Small intestine (tissue), 7 donors: Measurements from ENCODE around the gene RB1. TPM values are rescaled to one million over a fixed set of nuclear protein-coding genes. Genes with fewer than 3 reads are reported as not detected.
"Not testable (repeated sequence)": the region's sequence is repeated elsewhere in the genome, so short reads cannot be mapped to it uniquely, and the experiment has no call there.

Experiments
- DNase-seq, 2 donors: peaks; one replicate each; pipeline versions ENCODE4 v3.0.0 to v3.0.0-alpha.2; 2013
- FAIRE-seq: peaks from 2 replicates; lab custom pipeline; 2012; peaks lifted over from hg19 to GRCh38; lab: Jason Lieb, UNC
- H3K27ac ChIP-seq, 3 donors: one replicate each; pipeline ENCODE4 v1.5.1; 2013; ENCODE audit warnings: low read length in 2 of 3, mild to moderate bottlenecking in 2 of 3, control low read depth in 1 of 3, inconsistent platforms in 1 of 3, low read depth in 1 of 3, moderate library complexity in 1 of 3
- H3K27me3 ChIP-seq, 3 donors: one replicate each; pipeline ENCODE4 v1.6.1; 2013; ENCODE audit warnings: low read length in 3 of 3, inconsistent platforms in 1 of 3; ENCODE audit not compliant: control insufficient read depth in 3 of 3, insufficient read depth in 3 of 3
- H3K36me3 ChIP-seq, 3 donors: one replicate each; pipeline ENCODE4 v1.6.1; 2013; ENCODE audit warnings: low read length in 3 of 3, inconsistent platforms in 1 of 3, low read depth in 1 of 3, mild to moderate bottlenecking in 1 of 3, moderate library complexity in 1 of 3; ENCODE audit not compliant: control insufficient read depth in 3 of 3, insufficient read depth in 2 of 3
- H3K4me1 ChIP-seq, 3 donors: one replicate each; pipeline ENCODE4 v1.6.1; 2013; ENCODE audit warnings: low read length in 2 of 3, inconsistent platforms in 1 of 3, low read depth in 1 of 3, mild to moderate bottlenecking in 1 of 3, moderate library complexity in 1 of 3; ENCODE audit not compliant: control insufficient read depth in 3 of 3, insufficient read depth in 2 of 3
- H3K4me3 ChIP-seq, 3 donors: one replicate each; pipeline ENCODE4 v1.5.1; 2013; ENCODE audit warnings: low read length in 3 of 3, control low read depth in 1 of 3, inconsistent platforms in 1 of 3, low read depth in 1 of 3, mild to moderate bottlenecking in 1 of 3, moderate library complexity in 1 of 3
- H3K9me3 ChIP-seq, 2 donors: one replicate each; pipeline ENCODE4 v1.6.1; 2013; ENCODE audit warnings: low read depth in 1 of 2, low read length in 1 of 2; ENCODE audit not compliant: control insufficient read depth in 2 of 2, insufficient read depth in 1 of 2
- WGBS, 3 donors: extraction: QIAGEN DNeasy Blood & Tissue Kit; methylation state at CpG; one replicate each; pipeline ENCODE4 v1.1.7; 2013; 5-methylcytosine and 5-hydroxymethylcytosine counted together
- polyA plus RNA-seq, 4 donors: library from polyadenylated mRNA; stranded (reverse) in 3 of 4; unstranded in 1 of 4; fragments of 200-250 nt in 3 of 4; fragments of 120-200 nt in 1 of 4; gene quantifications; one replicate each; pipeline versions ENCODE4 v1.2.1 to v1.2.3, GENCODE V29; 2013
- donor health status: healthy with polysubstance abuse.
- donor health status: control.
- donor health status: control.
- donor health status: Bipolar disorder and iron deficiency.
- donor health status: healthy.

Gene RB1
- polyA plus RNA-seq, 4 donors = 11.9 to 33.6 (median 20.2) TPM

DNA sequence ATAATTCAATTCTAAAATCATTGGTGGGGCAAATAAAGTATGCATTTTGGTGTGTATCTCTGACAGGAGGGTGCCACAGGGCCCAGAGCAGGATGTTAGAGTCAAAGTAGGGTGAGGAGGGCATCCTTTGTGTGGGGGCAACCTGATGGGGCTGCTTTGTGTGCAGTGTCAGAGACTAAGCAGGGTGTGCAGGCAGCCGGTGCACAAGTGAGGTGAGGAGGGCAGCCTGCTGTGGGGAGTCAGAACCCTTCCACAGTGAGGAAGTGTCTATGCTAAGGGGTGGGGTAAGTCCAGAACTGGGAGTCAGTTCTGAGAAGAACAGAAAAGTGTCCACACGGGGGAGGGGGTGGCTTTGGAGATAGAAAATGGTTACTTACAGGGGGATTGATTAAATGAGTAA lies 40.7 kb downstream of the RB1 start:
- peaks cover 0 to 3% (median 0%) of the 10 kb centered on the region in 3 donors for H3K36me3 ChIP-seq

DNA sequence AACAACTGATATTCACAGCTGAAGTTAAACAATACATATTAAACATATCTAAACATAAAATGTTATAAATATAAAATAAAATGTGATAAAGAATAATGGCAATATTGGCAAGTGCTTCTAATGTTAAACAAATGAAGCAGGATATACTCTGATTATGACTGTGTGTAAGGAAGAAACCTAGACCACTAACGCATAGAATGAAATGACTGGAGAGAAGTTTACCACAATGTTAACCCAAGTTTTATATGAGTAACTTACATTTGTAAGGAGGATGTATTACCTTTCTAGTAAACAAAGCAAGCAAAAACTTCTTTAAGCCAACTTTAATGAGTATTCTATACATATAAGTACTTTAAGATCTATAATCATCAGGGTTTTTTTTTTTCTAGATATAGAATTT lies 43.0 kb downstream of the RB1 start:
- peaks cover 0 to 3% (median 0%) of the 10 kb centered on the region in 3 donors for H3K36me3 ChIP-seq
- no peak overlapping the region for H3K4me3 ChIP-seq
- FAIRE-seq (no peak), DNase-seq (no peak)
- H3K9me3 ChIP-seq = no peaks in the 10 kb centered on the region
- WGBS, 3 donors = 76 to 93% (median 90%) methylated on average over 1 of the region's 1 CpG
- no peaks in the 10 kb centered on the region for H3K4me1 ChIP-seq
- no peak overlapping the region for H3K27ac ChIP-seq
- H3K27me3 ChIP-seq = no peaks in the 10 kb centered on the region

More for the DNA sequence above, 40.7 kb downstream of the RB1 start:
- H3K4me1 ChIP-seq = no peaks in the 10 kb centered on the region
- WGBS, 3 donors = 85 to 89% (median 86%) methylated on average over 2 of the region's 2 CpGs
- no peak for FAIRE-seq
- no peak for DNase-seq
- peaks cover 0 to 4% of the 10 kb centered on the region in 2 donors for H3K9me3 ChIP-seq
- H3K4me3 ChIP-seq = no peak overlapping the region
- H3K27me3 ChIP-seq = no peaks in the 10 kb centered on the region
- no peak overlapping the region for H3K27ac ChIP-seq

DNA sequence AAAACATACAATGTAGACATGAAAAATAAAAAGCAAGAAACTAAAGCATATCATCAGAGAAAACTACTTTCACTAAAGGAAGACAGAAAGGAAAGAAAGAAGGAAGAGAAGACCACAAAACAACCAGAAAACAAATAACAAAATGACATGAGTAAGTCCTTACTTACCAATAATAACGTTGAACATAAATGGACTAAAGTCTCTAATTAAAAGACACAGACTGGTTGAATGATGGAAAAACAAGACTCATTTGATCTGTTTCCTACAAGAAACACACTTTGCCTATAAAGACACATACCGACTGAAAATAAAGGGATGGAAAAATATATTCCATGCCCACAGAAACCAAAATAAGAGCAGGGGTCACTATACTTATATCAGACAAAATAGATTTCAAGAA lies 46.0 kb downstream of the RB1 start:
- H3K36me3 ChIP-seq = peaks cover 0 to 3% (median 0%) of the 10 kb centered on the region in 3 donors
- H3K4me3 ChIP-seq = no peak overlapping the region
- no peak overlapping the region for H3K27ac ChIP-seq
- 91 to 93% (median 93%) methylated on average over 2 of the region's 2 CpGs for WGBS, 3 donors
- FAIRE-seq (peak; percentile 39), DNase-seq (no peak)
- no peaks in the 10 kb centered on the region for H3K4me1 ChIP-seq
- H3K9me3 ChIP-seq = peaks cover 0 to 4% of the 10 kb centered on the region in 2 donors
- H3K27me3 ChIP-seq = no peaks in the 10 kb centered on the region

DNA sequence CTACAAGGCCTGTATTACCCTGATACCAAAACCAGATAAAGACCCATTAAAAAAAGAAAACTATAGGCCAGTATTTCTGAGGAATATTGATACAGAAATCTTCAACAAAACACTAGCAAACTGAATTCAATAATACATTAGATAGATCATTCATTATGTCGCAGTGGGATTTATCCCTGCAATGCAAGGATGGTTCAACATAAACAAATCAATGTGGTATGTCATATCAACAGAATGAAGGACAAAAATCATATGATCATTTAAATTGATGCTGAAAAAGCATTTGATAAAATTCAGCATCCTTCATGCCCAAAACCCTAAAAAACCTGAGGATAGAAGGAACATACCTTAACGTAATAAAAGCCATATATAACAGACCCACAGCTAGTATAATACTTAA lies 50.0 kb downstream of the RB1 start:
- WGBS, 3 donors = 97 to 99% (median 98%) methylated on average over 2 of the region's 2 CpGs
- Histone ChIP-seq H3K36me3 (peaks cover 0 to 3% (median 0%) of the 10 kb centered on the region in 3 donors), H3K4me3 (no peak overlapping the region), H3K4me1 (no peaks in the 10 kb centered on the region), H3K9me3 (peaks cover 0 to 4% of the 10 kb centered on the region in 2 donors), H3K27me3 (no peaks in the 10 kb centered on the region), H3K27ac (no peak overlapping the region)
- FAIRE-seq (no peak), DNase-seq (no peak)

DNA sequence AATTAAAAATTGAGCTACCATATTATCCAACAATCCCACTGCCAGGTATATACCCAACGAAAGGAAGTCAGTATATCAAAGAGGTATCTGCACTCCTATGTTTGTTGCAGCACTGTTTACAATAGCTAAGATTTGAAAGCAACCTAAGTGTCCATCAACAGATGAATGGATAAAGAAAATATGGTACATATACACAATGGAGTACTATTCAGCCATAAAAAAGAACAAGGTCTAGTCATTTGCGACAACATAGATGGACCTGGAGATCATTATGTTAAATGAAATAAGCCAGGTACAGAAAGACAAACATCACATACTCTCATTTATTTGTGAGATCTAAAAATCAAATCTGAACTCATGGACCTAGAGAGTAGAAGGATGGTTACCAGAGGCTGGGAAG lies 52.0 kb downstream of the RB1 start:
- FAIRE-seq, DNase-seq, H3K36me3 ChIP-seq, H3K4me3 ChIP-seq, H3K9me3 ChIP-seq, H3K27ac ChIP-seq, H3K4me1 ChIP-seq, H3K27me3 ChIP-seq: not testable (repeated sequence)
- 95 to 98% (median 97%) methylated on average over 2 of the region's 2 CpGs for WGBS, 3 donors

DNA sequence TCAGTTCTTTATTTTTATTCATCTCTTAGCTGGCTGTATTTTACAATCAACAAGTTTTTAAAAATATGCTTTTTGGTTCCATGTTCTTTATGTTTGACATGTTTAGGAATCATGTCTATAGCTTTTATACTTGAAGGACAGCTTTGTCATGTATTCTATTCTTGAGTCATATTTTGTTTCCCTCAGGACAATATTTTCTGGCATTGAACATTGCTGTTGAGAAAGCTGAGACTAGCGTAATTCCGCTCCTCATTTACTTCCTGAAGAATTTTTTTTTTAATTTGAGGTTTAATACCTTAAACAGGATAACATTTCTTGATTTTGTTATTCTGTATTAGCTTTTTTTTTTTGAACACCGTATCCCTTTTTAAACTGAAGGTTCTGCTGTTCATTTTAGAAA lies 53.2 kb downstream of the RB1 start:
- H3K27me3 ChIP-seq = no peaks in the 10 kb centered on the region
- H3K27ac ChIP-seq = no peak overlapping the region
- no peak overlapping the region for H3K4me3 ChIP-seq
- peaks cover 0 to 3% of the 10 kb centered on the region in 2 donors for H3K9me3 ChIP-seq
- 57 to 83% (median 66%) methylated on average over 3 of the region's 3 CpGs for WGBS, 3 donors
- peaks cover 0 to 3% (median 0%) of the 10 kb centered on the region in 3 donors for H3K36me3 ChIP-seq
- no peaks in the 10 kb centered on the region for H3K4me1 ChIP-seq
- no peak for FAIRE-seq
- DNase-seq = no peak

DNA sequence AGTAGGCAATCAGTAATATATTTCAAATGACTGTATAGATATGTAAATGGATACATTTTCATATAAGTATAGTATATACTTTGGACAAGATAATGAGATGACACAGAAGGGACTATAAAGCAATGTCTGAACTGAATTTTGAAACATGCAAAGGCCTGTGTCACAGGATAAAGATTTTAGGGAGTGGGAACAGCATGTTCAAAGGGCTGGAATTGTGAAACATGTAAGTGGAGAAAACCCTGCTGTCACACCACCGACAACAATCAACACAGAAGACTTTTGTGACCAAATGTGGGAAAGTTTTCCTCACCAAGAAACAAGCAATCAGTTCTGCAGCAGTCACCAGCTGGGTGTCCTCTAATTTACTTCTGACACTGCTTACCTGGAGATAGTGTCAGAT lies 66.4 kb downstream of the RB1 start:
- Histone ChIP-seq H3K4me3 (no peak overlapping the region), H3K9me3 (no peaks in the 10 kb centered on the region), H3K4me1 (peaks cover 0 to 7% (median 0%) of the 10 kb centered on the region in 3 donors), H3K27me3 (no peaks in the 10 kb centered on the region), H3K27ac (no peak overlapping the region), H3K36me3 (peaks cover 0 to 6% (median 0%) of the 10 kb centered on the region in 3 donors)
- FAIRE-seq = no peak
- 74 to 100% (median 90%) methylated on average over 1 of the region's 1 CpG for WGBS, 3 donors
- DNase-seq = no peak

DNA sequence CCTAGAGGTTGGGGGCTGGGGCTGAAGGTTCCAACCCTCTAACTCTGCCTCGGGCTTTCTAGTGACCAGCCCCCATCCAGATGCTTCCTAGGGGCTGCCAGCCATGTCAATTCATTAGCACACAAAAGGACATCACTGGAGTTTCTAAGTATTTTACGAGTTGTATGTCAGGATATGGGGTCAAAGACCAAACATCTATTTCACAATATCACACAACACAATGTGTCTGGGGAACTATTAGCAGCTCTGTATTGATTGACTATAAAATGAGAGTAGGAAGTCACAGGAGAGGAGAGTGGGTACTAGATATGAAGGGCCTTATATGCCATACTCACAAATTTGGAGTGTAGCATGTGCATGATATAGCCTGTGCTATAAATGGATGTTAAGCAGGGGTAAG lies 67.3 kb downstream of the RB1 start:
- H3K27ac ChIP-seq = no peak overlapping the region
- H3K36me3 ChIP-seq = peaks cover 0 to 8% (median 0%) of the 10 kb centered on the region in 3 donors
- no peaks in the 10 kb centered on the region for H3K27me3 ChIP-seq
- H3K4me1 ChIP-seq = peaks cover 0 to 7% (median 0%) of the 10 kb centered on the region in 3 donors
- FAIRE-seq (no peak), DNase-seq (peak; percentile 36 to 48)
- no peaks in the 10 kb centered on the region for H3K9me3 ChIP-seq
- H3K4me3 ChIP-seq = no peak overlapping the region
- 61 to 77% (median 73%) methylated on average over 2 of the region's 2 CpGs for whole genome bisulfite sequencing, 3 donors

DNA sequence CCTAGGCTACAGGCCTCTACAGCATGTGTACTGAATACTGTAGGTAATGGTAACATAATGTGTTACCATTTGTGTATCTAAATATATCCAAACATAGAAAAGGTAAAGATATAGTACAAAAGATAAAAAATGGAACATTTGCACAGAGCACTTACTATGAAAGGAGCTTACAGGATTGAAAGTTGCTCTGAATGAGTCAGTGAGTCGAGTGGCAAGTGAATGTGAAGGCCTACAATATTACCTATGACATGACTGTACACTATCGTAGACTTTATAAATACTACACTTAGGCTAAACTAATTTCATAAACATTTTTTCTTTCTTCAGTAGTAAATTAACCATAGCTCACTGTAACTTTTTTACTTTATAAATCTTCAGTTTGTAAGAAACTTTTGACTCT lies 74.3 kb downstream of the RB1 start:
- peaks cover 0 to 10% (median 0%) of the 10 kb centered on the region in 3 donors for H3K36me3 ChIP-seq
- no peaks in the 10 kb centered on the region for H3K27me3 ChIP-seq
- 82 to 98% (median 93%) methylated on average over 2 of the region's 2 CpGs for WGBS, 3 donors
- H3K9me3 ChIP-seq = no peaks in the 10 kb centered on the region
- no peak overlapping the region for H3K4me3 ChIP-seq
- DNase-seq (no peak), FAIRE-seq (no peak)
- H3K27ac ChIP-seq = no peak overlapping the region
- no peaks in the 10 kb centered on the region for H3K4me1 ChIP-seq
